ENCODE measurements around the gene ATIC.

ATIC gene

DNA sequence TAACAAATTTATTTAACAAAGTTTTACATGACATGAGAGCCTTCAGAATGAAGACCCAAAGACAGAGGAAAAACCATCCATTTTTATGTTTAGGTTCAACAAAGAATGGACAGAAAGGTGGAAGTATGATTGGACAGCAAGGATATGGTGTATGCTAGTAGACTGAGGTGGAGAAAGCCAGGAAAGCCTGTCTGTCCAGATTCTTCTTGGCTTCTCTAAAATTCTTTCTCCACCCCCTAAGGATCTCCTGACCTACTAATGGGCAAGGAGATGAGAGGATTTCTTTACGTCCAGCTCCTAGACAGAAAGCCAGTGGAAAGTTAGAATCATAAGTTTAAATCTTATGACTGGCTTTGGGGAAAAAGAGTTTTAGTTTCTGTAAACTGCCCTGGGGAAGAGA, 3.0 kb downstream of the ATIC start:
- no peak for DNase-seq (ENCODE audit: low read depth in 3 of 3, low spot score in 1 of 3)

DNA sequence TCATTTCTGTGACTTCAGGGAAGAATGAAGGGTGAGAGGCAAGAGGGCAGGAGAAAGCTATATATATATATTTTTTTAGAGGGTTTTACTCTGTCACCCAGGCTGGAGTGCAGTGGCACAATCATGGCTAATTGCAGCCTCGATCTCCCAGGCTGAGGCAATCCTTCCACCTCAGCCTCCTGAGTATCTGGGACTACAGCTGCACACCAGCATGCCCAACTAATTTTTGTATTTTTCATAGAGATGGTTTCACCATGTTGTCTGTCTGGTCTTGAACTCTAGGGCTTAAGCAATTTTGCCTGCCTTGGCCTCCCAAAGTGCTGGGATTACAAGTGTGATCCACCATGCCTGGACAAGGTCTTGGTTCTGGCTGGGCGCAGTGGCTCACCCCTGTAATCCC, 3.4 kb downstream of the ATIC start:
- no peak for DNase-seq (ENCODE audit: low read depth in 3 of 3, low spot score in 1 of 3)

DNA sequence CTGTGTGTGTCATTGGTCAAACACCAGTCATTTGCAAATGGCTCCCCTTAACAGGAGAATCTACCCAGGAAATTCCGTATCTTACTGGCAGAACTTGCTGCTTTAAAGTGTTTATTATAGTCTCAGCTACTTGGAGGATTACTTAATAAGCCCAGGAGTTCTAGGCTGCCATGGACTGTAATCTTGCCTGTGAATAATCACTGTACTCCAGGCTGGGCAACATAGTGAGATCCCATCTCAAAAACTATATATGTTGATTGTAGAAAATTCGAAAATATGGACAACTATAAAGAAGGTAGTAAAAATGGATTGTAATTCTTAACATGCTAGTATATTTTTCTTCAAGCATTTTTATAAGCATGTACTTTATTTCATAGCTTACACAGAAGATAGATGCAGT, 4.5 kb downstream of the ATIC start:
- DNase-seq (ENCODE audit: low read depth in 3 of 3, low spot score in 1 of 3), result no peak

DNA sequence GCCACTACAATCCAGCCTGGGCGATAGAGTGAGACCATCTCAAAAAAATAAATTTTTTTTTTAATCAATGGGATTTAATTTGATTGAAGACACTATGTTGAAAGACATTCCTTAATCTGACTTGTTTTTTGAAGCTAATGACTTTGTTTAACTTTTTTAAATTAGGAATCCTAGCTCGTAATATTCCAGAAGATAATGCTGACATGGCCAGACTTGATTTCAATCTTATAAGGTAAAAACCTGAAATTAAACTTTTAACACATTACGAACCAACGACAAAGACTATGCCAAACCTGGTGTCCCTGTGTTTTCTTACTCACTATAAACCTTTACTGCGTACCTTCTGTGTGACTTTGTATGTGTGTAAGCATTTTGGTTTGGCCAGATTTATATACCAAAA, 7.6 kb downstream of the ATIC start:
- DNase-seq (ENCODE audit: low read depth in 3 of 3, low spot score in 1 of 3), result no peak

DNA sequence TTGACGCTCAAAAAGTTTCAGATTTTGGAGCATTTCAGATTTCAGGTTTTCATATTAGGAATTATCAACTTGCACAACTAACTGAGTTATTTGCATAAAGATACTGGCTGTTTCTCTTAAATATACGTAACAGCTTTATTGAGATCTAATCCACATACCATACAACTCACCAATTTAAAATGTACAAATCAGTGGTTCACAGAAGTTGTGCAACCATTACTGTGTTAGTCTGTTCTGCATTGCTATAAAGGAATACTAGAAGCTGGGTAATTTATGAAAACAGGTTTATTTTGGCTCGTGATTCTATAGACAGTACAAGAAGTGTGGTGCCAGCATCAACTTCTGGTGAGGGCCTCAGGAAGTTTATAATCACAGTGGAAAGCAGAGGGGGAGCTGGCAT, 8.2 kb downstream of the ATIC start:
- no peak for DNase-seq (ENCODE audit: low read depth in 3 of 3, low spot score in 1 of 3)

DNA sequence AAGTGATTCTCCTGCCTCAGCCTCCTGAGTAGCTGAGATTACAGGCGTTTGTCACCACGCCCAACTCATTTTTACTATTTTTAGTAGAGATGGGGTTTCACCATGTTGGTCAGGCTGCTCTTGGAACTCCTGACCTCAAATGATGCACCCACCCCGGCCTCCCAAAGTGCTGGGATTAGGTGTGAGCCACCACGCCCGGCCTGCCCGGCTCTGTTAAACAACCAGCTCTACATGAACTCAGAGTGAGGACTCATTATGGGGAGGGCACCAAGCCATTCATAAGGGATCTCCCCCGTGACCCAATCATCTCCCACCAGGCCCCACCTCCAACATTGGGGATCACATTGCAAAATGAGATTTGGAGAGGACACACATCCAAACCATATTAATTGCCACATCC, 8.8 kb downstream of the ATIC start:
- DNase-seq (ENCODE audit: low read depth in 3 of 3, low spot score in 1 of 3), result no peak

DNA sequence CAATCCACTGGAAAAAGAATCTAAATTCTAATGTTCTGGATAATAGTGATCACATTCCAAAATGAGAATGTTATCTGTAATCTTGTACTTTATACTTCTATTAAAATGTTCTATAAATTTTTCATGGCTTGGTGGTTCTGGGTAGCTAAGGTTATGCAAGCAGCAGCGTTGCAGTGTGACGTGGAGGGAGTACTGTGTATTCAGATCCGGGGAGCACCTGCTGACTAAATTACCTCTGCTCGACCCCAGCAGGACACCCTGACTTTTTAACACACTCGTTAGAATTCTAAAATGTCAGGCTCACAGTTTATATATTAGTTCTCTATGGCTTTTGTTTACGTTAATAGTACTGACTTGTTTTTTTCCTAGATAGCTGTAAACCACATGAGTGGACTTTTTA, 13.0 kb downstream of the ATIC start:
- DNase-seq (ENCODE audit: low read depth in 3 of 3, low spot score in 1 of 3), result no peak

DNA sequence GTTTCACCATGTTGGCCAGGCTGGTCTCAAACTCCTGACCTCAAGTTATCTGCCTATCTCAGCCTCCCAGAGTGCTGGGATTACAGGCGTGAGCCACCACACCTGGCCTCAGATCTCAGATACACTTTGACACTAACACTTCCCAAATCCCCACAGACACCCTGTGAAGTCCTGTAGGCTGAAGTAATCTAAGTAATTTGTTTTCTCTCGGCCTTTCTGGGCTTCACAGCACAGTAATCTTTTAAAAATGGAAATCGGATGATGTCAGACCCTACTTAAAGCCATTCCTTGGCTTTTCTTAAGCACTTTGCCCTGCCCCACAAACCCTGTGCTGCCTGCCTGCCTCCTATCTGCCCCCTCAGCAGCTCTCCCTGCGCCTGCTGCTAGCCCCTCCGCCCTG, 16.2 kb downstream of the ATIC start:
- no peak for DNase-seq (ENCODE audit: low read depth in 3 of 3, low spot score in 1 of 3)

DNA sequence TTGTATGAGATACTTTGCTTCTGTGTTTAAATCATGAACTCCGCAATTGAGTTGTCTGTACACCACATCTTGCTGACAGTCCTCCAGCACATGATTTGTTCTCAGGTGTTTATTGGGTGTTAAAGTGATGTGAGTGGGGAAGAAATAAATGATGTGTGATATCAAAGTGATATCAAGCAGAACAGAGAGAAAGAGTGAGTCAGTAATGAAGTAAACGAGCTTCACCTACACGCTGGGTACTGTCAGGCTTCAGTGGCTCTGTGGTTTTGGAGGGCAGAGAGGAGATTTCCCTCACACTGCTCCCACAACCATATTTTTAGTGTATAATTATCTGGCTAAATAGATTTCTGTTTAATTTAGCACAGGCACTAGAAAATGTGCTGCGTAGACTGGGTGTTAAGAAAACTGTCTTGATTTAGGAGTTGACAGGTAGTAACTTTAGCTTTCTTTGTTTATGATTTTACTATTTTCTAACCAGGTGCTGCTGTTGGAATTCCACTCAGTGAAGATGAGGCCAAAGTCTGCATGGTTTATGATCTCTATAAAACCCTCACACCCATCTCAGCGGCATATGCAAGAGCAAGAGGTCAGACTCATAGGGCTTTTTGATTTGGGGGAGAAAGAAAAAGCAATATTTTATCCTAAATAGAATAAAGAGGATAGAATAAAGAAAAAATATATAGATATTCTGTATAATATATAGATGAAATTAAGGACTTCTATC, 21.2 kb downstream of the ATIC start:
- no peak for DNase-seq (ENCODE audit: low read depth in 3 of 3, low spot score in 1 of 3)

DNA sequence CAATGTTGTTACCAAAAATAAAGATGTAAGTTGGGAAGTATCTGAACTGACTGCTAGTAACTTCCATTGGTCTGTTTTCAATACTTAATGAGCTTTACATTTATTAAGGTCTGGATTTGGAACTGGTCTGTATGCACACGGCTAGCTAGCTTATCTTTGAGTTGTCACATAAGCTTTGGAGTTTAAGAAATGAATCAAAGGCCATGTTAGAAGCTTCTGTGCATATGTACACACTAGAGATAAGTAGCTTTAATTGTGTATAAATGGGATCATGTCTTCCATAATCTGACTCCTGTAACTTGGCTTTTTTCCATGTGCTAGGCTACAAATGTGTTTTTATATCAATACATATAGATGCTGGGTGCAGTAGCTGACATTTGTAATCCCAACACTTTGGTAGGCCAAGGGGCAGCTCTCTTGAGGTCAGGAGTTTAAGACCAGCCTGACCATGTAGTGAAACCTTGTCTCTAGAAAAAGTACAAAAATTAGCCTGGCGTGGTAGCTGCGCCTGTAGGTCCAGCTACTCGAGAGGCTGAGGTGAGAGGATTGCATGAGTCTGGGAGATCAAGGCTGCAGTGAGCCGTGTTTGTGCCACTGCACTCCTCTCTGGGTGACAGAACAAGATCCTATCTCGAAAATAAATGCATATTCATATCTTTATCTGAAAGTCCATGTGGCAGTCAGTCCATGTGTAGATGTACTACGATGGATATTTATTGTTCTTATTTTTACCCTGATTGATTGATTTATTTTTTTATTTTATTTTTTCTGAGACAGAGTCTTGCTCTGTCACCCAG, 27.2 kb downstream of the ATIC start:
- no peak for DNase-seq (ENCODE audit: low read depth in 3 of 3, low spot score in 1 of 3)

DNA sequence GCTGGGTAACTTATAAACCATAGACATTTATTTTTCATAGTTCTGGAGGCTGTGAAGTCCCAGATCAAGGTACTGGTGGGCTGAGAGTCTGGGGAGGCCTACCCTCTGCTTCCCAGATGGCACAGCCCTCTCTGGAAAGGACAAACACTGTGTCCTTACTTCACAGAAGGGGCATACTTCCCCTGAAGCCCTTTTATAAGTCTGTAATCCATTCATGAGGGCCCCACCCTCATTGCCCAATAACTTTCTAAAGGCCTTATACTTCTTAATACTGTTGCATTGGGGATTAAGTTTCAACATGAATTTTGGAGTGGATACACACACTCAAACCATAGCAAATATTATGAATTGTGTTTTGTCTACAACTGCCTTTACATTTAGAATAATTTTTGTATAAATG, 36.0 kb downstream of the ATIC start:
- DNase-seq (ENCODE audit: low read depth in 3 of 3, low spot score in 1 of 3), result no peak

DNA sequence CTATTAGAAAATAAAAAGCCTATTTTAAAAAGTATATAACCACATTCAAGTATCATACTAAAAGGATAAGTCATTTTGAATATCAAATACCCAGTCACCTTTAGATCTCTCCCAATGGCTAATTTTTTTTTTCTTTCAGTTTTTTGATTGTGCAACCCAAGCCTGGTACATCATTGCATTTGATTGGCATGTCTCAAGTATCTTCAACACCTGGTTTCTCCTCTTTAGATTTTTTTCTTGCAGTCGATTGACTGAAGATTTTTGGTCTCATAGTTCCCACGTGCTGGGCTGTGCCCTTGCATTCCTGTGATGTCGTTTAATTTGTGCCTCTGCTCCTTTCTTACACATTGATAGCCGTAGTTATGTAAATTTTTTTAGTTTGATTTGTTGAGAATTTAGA, 40.7 kb downstream of the ATIC start:
- DNase-seq (ENCODE audit: low read depth in 3 of 3, low spot score in 1 of 3), result no peak

DNA sequence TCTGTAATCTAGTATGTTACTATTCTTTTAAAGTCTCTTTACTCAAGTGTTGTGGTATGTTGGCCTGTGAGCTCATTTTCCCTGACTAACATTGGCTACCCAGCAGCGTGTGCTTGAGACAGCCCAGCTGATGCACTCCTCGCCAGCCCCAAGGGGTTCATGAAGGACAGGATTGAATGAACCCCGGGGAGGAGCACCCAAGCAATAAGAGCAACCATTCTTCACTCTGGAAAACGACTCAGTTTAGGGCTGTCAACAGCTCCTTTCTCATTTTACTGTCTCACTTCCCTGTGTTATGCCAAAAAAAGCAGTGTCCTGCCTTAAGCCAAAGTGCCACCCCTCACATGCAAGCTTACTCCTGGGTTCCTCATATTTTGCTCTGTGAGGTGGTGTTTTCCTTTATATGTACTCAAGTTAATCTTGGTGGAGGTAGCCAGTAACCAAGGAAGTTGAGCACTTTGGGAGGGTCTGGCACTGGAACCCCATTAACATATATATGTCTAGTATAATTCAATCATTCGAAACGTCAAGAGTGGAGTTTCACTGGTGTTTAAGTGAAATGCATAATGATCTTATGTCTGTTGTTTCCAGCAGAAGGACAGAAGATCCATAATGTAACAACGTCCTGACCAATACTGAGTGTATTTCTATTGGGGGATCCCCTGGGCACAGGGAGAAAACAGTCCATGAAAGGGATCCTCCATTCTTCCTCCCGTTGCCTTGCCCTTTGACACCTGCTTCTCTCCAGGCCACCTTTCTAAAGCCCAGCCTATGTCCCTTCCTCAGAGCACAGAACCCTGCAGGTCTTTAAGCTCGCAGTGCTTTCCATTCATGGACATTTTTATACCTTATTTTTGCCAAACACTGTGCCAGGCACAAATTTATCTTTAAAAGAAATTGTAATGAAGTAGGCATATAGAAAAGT, 43.2 kb downstream of the ATIC start:
- no peak for DNase-seq (ENCODE audit: low read depth in 3 of 3, low spot score in 1 of 3)

DNA sequence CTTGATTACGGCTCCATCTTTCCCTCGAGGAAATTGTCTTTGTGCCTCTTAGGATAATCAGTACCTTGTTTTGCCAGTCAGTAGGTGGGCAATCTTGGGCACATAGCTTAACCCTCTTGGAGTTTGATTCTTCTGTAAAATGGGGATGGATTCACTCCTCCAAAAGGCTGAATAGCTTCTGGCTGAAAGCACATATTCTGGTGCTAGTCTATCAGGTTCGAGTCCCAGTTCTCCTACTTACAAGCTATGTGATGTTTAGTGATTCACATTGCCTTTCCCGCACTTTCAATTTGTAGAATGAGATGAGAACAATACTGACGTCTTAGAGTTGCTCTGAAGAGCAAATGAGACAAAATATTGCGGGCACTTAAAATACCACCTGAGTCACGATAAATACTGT, 43.9 kb downstream of the ATIC start:
- no peak for DNase-seq (ENCODE audit: low read depth in 3 of 3, low spot score in 1 of 3)

DNA sequence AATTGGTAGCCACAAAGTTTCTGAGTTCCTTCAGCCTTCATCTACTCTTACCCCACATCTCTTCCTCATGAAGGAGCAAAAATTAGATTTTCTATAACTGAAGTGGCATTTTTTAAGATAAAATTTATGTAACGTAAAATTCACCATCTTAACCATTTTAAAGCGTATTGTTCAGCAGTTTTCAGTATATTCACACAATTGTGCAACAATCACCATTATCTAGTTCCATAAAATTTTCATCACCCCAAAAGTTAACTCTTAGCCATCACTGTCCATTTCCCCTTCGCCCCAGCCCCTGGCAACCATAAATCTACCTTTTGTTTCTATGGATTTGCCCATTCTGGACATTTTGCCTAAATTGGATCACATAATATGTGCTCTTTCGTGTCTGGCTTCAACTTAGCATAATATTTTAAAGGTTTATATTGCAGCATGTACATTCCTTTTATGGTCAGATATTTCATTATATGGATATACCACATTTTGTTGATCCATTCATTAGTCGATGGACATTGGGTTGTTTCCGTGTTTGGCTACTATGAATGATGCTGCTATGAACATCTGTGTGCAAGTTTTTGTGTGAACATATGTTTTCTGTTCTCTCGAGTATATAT, 44.6 kb downstream of the ATIC start:
- DNase-seq (ENCODE audit: low read depth in 3 of 3, low spot score in 1 of 3), result no peak

DNA sequence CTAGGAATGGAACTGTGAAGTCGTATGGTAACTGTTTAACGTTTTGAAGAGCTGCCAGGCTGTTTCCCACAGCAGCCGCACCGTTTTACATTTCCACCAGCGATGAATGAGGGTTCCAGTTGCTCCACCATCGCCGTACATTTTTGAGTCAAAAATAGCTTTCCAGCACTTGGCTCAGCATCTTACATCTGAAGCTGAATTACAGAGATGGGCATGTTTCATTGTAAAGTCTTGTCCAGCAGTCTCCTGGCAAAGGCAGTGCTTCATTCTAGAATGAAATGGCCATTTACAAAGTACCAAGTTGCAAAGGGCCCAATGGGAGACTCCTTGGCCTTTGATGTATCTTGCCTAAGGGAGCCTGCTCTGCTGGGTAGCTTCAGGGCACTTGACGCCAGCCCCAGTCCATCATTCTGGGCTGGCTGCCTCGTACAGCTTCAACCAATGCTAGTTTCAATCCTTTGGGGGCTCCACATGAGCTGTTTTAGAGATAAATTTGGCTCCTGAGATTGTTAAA, 45.1 kb downstream of the ATIC start:
- DNase-seq (ENCODE audit: low read depth in 3 of 3, low spot score in 1 of 3), result no peak

DNA sequence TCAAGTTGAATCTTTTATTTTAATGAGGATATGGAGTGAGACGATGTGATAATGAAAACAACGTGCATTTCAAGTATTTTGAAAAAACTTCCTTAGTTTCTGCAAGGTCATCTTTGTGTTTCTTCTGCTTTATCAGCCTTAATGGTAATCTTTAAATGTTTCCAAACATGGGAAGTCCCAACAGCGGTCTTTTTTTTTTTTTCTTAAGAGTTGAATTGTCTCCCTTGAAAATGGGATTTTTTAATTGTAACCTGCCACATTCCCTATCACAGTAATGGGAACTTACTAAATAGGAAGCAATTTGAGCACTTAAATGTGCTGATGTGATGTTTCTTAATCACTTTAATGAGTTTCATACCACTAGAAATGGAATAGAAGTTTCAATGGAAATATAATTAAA, 45.8 kb downstream of the ATIC start:
- no peak for DNase-seq (ENCODE audit: low read depth in 3 of 3, low spot score in 1 of 3)

DNA sequence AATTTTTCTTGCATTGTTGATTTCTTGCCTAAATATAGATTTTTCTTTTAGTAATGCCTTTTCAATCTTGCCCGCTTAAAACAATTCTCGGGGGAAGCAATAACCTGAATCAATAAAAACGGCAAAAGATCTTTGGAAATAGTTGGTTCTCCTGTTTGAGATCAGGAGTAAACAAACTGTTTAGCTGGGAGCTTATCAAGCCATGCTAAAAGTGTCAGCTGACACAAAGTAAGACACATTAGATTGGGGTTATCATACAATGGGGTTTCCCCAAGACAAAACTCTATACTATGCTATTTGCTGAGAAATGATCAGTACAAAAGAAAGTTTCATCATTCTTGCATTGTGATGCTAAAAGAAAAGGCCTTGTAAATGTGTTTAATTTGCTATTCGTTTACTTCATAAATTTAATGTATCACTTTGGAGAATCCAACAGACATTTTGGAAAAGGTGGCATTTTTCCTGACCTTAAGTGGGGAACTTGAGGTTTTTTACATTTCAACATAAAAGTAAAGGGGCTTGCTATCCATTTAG, 46.5 kb downstream of the ATIC start:
- DNase-seq (ENCODE audit: low read depth in 3 of 3, low spot score in 1 of 3), result no peak

DNA sequence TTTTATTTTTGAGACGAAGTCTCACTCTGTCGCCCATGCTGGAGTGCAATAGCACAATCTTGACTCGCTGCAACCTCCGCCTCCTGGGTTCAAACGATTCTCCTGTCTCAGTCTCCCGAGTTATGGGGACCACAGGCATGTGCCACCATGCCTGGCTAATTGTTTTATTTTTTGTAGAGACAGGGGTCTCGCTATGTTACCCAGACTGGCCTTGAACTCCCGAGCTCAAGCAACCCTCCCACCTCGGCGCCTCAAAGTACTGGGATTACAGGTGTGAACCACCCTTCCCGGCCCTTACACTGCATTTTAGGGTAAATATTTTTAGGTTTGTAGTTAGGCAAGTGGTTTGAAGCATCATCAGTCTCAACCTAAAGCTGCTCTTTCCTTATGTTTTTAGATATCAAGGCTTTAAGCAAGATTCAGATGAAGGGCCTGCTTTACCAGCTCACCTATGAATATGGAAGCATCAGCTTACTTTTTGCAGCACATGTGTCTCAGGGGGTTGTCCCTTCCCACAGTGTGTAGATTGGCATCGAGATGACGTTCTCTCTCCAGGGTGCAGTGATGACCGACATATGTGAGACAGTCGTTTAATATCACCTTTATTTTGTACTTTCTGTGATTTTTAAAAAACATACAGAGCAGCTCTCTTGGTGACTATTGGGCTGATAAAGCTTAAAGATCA, 47.2 kb downstream of the ATIC start:
- no peak for DNase-seq (ENCODE audit: low read depth in 3 of 3, low spot score in 1 of 3)

DNA sequence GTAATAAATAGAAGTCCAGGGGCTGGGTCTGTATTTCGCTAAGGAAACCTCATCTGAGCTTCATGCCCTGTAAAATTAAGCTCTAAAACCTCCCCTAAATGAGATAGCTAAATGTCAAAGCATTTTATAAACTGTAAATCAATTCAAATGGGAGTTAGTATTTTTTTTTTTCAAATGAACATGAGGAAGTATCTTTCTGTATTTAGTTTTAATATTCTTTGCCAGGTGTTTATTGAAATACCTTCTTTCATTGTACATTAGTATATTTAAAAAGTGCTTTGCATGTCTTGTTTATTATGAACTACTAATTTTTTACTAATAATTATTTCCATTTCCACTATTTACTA, 47.7 kb downstream of the ATIC start:
- DNase-seq (ENCODE audit: low read depth in 3 of 3, low spot score in 1 of 3), result no peak
